Hepatic stellate cell (primary cell): ENCODE data around the gene PVALEF.

Experiments
- DNase-seq: peaks from one replicate; pipeline ENCODE4 v3.0.0; 2011; ENCODE audit warnings: low spot score

The PVALEF gene

GRCh38 chr17:81163051-81163695 lies 2.1 kb upstream of the PVALEF start:
- no peak for DNase-seq

- DNase-seq, result no peak
Measured at GRCh38 chr17:81163703-81164370, 1.5 kb upstream of the PVALEF start.

- DNase-seq, result no peak
Measured at GRCh38 chr17:81164371-81165245, 699 bp upstream of the PVALEF start.

GRCh38 chr17:81166033-81166492 lies 756 bp downstream of the PVALEF start, which contains the start of gene AATK:
Gene AATK (minus strand): TSS chr17:81166221. CDS start chr17:81165992, 229 bp downstream.
- DNase-seq, result no peak

- DNase-seq, result no peak
Measured at GRCh38 chr17:81167194-81167524, 1.9 kb downstream of the PVALEF start.

- no peak for DNase-seq
Measured at GRCh38 chr17:81167638-81168037, 2.3 kb downstream of the PVALEF start.

GRCh38 chr17:81169870-81170309 lies 4.6 kb downstream of the PVALEF start:
- no peak for DNase-seq

GRCh38 chr17:81170727-81171494 lies 5.6 kb downstream of the PVALEF start:
- DNase-seq, result no peak

- DNase-seq, result no peak
Measured at GRCh38 chr17:81171941-81172340, 6.6 kb downstream of the PVALEF start.

GRCh38 chr17:81173052-81173761 lies 7.9 kb downstream of the PVALEF start:
- no peak for DNase-seq

GRCh38 chr17:81173762-81174155 lies 8.5 kb downstream of the PVALEF start:
- DNase-seq, result no peak

- DNase-seq, result no peak
Measured at GRCh38 chr17:81176666-81177065, 11.4 kb downstream of the PVALEF start.

GRCh38 chr17:81178136-81179091 lies 13.1 kb downstream of the PVALEF start:
- no peak for DNase-seq

- DNase-seq, result no peak
Measured at GRCh38 chr17:81179220-81179619, 13.9 kb downstream of the PVALEF start.

GRCh38 chr17:81179861-81180260 lies 14.6 kb downstream of the PVALEF start:
- DNase-seq, result no peak

GRCh38 chr17:81180836-81181810 lies 15.8 kb downstream of the PVALEF start:
- DNase-seq, result no peak

GRCh38 chr17:81181811-81182185 lies 16.5 kb downstream of the PVALEF start:
- no peak for DNase-seq

- DNase-seq, result no peak
Measured at GRCh38 chr17:81182596-81182995, 17.3 kb downstream of the PVALEF start.

GRCh38 chr17:81183316-81183715 lies 18.0 kb downstream of the PVALEF start:
- DNase-seq, result no peak
